Measurements from ENCODE around the gene ZC3H12C. TPM values are rescaled to one million over a fixed set of nuclear protein-coding genes. Genes with fewer than 3 reads are reported as not detected.

The ZC3H12C gene
- total and polyA plus RNA-seq, 2 of the 13 experiments (the other 11 are each of a cell fraction or from before 2014, with no cell fraction given) = 2.4 to 5.7 TPM

DNA sequence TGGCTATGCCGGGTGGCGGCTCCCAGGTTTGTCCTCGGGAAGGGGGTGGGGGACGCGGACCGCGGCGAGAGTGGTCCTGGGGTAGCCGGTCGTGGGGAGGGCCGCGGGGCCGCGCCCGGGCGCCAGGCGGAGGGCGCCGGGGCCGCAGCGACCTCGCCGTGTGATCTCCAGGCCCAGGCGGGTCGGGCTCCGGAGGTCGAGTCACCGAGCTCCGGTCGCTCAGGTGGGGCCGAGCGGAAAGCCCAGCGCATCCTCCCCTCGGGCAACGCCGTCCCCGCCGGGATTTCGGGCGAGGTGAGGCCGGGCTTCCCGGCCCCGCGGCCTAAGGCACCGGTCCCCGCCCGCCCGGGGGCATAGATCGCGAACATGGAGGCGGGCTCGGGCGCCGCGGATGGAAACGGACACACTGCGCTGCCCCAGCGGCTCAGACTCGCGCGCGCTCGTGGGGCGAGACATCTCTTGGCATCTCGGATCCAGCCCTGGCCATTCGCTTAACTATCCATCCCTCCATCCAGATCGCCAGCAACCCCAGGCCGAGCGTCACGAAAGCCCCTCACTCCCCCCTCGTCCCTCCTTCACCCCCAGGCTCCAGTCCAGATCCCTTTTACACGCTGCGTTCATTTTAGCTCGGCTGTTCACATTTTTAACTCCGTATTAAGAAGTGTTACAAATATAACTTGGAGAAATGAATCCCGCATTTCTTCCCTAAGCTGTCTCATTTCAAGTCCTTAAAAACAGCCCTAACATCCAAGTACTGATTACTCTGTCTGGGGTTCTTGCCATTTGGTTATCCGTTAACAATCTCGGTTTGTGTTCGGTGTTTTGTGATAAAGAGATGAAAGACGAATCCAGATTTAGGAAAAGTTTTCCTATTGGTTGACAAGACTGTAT, 460 bp downstream of the ZC3H12C start (continued):
- TF ChIP-seq, protein P1, sequence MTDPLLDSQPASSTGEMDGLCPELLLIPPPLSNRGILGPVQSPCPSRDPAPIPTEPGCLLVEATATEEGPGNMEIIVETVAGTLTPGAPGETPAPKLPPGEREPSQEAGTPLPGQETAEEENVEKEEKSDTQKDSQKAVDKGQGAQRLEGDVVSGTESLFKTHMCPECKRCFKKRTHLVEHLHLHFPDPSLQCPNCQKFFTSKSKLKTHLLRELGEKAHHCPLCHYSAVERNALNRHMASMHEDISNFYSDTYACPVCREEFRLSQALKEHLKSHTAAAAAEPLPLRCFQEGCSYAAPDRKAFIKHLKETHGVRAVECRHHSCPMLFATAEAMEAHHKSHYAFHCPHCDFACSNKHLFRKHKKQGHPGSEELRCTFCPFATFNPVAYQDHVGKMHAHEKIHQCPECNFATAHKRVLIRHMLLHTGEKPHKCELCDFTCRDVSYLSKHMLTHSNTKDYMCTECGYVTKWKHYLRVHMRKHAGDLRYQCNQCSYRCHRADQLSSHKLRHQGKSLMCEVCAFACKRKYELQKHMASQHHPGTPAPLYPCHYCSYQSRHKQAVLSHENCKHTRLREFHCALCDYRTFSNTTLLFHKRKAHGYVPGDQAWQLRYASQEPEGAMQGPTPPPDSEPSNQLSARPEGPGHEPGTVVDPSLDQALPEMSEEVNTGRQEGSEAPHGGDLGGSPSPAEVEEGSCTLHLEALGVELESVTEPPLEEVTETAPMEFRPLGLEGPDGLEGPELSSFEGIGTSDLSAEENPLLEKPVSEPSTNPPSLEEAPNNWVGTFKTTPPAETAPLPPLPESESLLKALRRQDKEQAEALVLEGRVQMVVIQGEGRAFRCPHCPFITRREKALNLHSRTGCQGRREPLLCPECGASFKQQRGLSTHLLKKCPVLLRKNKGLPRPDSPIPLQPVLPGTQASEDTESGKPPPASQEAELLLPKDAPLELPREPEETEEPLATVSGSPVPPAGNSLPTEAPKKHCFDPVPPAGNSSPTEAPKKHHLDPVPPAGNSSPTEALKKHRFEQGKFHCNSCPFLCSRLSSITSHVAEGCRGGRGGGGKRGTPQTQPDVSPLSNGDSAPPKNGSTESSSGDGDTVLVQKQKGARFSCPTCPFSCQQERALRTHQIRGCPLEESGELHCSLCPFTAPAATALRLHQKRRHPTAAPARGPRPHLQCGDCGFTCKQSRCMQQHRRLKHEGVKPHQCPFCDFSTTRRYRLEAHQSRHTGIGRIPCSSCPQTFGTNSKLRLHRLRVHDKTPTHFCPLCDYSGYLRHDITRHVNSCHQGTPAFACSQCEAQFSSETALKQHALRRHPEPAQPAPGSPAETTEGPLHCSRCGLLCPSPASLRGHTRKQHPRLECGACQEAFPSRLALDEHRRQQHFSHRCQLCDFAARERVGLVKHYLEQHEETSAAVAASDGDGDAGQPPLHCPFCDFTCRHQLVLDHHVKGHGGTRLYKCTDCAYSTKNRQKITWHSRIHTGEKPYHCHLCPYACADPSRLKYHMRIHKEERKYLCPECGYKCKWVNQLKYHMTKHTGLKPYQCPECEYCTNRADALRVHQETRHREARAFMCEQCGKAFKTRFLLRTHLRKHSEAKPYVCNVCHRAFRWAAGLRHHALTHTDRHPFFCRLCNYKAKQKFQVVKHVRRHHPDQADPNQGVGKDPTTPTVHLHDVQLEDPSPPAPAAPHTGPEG (CRISPR knock-in tag; IDR thresholded peaks at IDR 0.05) = peak; percentile 99
- TF ChIP-seq ZNF225 (CRISPR knock-in tag; IDR thresholded peaks at IDR 0.05) = peak; percentile 33; the same call in 1 of the 2 replicates
- no peak for TF ChIP-seq SOX13 (IDR thresholded peaks at IDR 0.05)
- TF ChIP-seq SOX13 (CRISPR knock-in tag; conservative IDR thresholded peaks at IDR 0.05 in 1 of 2, IDR thresholded peaks at IDR 0.05 in 1 of 2) = 0 out of 4 replicates have a peak, but pooled peaks of 1 of the 2 experiments have one; percentile 6
- TF ChIP-seq BRCA1 (CRISPR knock-in tag; IDR thresholded peaks at IDR 0.05) = 0 out of 2 replicates have a peak, but pooled peaks have one; percentile 78
- 0 out of 2 replicates have a peak, but pooled peaks have one; percentile 28 for TF ChIP-seq SMAD3 (CRISPR knock-in tag; IDR thresholded peaks at IDR 0.05)
- no peak for TF ChIP-seq KDM1A (CRISPR knock-in tag; IDR thresholded peaks at IDR 0.05)
- TF ChIP-seq AGO2 (optimal IDR thresholded peaks at IDR 0.05; ENCODE audit: low read depth, low read length) = peak; percentile 61
- peak; percentile 51; the same call in 1 of the 2 replicates for TF ChIP-seq ARID2 (CRISPR knock-in tag; IDR thresholded peaks at IDR 0.05; ENCODE audit: borderline replicate concordance)
- TF ChIP-seq YY1 (IDR thresholded peaks at IDR 0.05; ENCODE audit: insufficient read depth, insufficient replicate concordance, low read depth, low read length) = peak; percentile 65
- TF ChIP-seq, protein P2, sequence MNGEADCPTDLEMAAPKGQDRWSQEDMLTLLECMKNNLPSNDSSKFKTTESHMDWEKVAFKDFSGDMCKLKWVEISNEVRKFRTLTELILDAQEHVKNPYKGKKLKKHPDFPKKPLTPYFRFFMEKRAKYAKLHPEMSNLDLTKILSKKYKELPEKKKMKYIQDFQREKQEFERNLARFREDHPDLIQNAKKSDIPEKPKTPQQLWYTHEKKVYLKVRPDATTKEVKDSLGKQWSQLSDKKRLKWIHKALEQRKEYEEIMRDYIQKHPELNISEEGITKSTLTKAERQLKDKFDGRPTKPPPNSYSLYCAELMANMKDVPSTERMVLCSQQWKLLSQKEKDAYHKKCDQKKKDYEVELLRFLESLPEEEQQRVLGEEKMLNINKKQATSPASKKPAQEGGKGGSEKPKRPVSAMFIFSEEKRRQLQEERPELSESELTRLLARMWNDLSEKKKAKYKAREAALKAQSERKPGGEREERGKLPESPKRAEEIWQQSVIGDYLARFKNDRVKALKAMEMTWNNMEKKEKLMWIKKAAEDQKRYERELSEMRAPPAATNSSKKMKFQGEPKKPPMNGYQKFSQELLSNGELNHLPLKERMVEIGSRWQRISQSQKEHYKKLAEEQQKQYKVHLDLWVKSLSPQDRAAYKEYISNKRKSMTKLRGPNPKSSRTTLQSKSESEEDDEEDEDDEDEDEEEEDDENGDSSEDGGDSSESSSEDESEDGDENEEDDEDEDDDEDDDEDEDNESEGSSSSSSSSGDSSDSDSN (CRISPR knock-in tag; IDR thresholded peaks at IDR 0.05) = peak; percentile 96
- peak; percentile 67; the same call in 1 of the 2 replicates for TF ChIP-seq DMAP1 (CRISPR knock-in tag; IDR thresholded peaks at IDR 0.05)
- TF ChIP-seq SP4 (CRISPR knock-in tag; IDR thresholded peaks at IDR 0.05) = peak; percentile 30; the same call in 1 of the 2 replicates
- 0 out of 2 replicates have a peak, but pooled peaks have one; percentile 22 for TF ChIP-seq RFXAP (CRISPR knock-in tag; IDR thresholded peaks at IDR 0.05; ENCODE audit: borderline replicate concordance)
- 0 out of 2 replicates have a peak, but pooled peaks have one; percentile 13 for TF ChIP-seq NKX3-1 (CRISPR knock-in tag; IDR thresholded peaks at IDR 0.05)
- peak; percentile 30; the same call in 1 of the 2 replicates for TF ChIP-seq ZNF430 (CRISPR knock-in tag; IDR thresholded peaks at IDR 0.05)
- no peak for TF ChIP-seq NFE2L2 (IDR thresholded peaks at IDR 0.05; ENCODE audit: low read length)
- peak; percentile 33 for TF ChIP-seq AGO1 (IDR thresholded peaks at IDR 0.05; ENCODE audit: low read depth, low read length, poor library complexity, severe bottlenecking)
- TF ChIP-seq KAT7 (CRISPR knock-in tag; IDR thresholded peaks at IDR 0.05; ENCODE audit: borderline replicate concordance) = 0 out of 2 replicates have a peak, but pooled peaks have one; percentile 19
